HG03103 (cell line): ENCODE results near the gene RIOX2.
"Not testable (repeated sequence)": the region's sequence is repeated elsewhere in the genome, so short reads cannot be mapped to it uniquely, and the experiment has no call there.

Experiments used
- ATAC-seq: cut with Tn5 transposase; IDR thresholded peaks from one replicate; pipeline ENCODE4 v1.9.1; 2021; ENCODE audit warnings: low read depth; ENCODE audit not compliant: unreplicated experiment

RIOX2 gene

GRCh38 chr3:97971679-97972567, at the start of gene RIOX2:
Gene RIOX2, minus strand, starts transcription at chr3:97972431. Its CDS starts 4,838 bp downstream, at chr3:97967593.
- peak; percentile 80 for ATAC-seq

DNA sequence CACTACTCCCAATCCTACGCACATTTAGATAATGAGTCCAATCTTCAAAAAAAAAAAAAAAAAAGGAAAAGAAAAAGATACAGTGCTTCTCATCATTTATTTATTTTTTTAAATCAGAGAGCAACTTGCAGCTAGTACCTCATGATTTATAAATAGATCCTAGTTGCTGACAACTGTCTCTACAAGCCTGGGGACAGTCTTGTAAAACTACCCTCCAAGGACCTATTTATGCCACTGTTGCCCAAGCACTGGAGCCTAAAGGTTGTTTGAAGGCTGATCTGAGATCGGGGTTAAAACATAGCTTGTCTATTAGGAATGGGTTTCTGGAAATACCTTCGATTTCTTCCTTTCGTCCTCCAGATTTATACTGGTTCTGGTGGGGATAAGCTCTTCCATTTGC, 48.2 kb upstream of the RIOX2 start:
- no peak for ATAC-seq

DNA sequence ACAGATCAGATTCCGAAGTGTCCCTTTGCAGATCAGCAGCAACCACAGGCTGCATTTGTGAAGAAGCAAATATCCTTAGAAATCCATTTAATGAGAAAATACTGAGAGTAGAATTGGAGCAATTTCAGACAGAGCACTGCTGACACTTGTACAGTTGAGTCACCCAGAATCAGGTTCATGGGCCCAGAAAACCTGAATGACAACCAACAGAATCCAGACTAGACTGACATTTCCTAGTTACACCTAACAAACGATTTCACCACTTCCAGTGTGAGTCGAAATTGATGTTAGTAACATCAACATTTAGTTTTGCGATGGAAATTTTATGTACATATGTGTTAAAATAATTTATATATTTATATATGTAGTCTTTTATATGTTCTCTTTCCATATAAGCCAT, 46.1 kb upstream of the RIOX2 start:
- ATAC-seq: no peak

DNA sequence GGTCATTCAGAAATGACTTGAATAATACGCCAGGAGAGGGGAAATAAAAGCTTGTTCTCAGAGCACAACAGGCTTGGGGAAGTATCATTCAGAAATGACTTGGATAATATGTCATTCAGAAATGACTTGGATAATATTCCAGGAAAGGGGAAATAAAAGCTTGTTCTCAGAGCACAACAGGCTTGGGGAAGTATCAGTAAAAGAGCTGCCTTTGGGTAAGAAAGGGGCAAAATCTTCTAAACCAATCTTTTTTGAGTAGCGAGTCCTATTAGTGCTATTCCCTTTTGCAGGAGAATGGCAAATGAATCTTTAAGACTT, 42.0 kb upstream of the RIOX2 start:
- ATAC-seq: no peak

- ATAC-seq: no peak
These were observed 41.4 kb upstream of the RIOX2 start for GRCh38 chr3:98013411-98014267.

DNA sequence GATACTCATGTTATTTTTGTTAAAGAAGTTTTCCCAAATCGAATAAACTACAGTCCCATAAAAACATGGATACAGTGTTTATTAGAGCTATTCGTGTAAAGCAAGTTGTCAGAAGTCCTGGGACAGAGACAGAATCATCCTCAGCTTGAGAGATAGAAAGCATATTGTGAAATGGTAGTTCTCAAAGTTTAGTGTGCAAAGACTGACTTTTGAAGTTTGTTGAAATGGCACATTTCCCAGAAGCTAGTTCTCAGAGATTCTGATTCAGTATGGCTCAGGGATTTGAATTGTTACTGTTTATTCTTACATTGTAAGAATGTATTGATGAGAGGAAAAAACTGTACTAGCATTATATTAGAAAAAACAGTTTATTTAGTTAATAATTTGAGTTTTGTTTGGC, 40.7 kb upstream of the RIOX2 start:
- no peak for ATAC-seq

DNA sequence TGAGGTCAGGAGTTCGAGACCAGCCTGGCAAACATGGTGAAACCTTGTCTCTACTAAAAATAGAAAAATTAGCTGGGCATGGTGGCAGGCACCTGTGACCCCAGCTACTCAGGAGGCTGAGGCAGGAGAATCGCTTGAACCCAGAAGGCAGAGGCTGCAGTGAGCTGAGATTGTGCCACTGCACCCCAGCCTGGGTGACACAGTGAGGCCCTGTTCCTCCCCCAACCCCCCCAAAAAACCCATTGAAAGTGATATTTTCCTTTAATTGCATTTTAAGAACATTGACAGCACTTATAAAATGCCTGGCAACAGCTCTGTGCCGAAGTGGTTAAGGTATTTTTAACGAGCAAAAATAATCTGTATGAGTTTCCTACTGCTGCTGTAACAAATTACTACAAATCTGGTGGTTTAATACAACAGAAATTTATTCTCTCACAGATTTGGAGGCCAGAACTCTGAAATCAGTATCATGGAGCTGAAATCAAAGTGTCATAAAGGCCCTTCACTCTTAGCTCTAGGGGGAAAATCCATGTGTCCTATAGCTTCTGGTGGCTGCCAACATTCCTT, 38.7 kb upstream of the RIOX2 start:
- not testable (repeated sequence) for ATAC-seq

GRCh38 chr3:98010194-98010882, 38.1 kb upstream of the RIOX2 start:
- no peak for ATAC-seq

DNA sequence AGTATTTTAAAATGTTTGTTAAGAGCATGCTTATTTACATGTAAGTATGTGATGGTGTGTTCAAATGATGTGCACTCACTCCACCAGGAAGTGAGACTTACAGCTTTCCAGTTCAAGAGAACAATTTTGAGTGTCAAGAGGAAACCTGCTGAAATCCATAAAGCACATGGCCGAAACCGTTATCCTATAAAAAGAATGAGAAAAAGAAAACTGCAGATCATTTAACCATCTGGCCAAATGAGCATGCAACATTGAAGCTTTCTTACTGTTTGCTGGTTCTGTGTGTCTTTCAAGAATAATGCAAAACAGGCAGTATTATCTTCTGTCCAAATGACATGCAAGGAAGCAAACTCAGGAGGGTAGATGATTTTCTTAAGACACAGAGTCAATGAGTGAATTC, 36.6 kb upstream of the RIOX2 start:
- peak; percentile 55 for ATAC-seq

DNA sequence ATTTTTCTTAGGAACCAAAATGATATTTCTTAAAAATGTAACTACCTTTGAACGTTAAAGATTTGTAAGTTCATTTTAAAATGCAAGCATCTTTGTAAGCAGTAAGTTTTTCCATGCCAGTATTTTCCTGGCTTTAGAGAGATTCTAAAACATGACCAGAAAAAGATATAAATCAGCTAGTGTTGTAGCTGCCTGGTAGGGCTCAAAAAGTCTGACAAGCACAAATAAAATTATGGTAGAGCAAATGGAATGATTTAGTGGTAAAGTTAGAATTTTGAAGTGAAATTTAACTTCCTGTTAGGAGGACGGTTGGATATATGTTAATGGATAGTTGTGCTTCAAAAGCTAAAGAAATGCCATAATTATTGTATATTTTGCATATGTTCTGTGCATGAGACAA, 33.2 kb upstream of the RIOX2 start:
- no peak for ATAC-seq

- ATAC-seq: no peak
These were observed 32.5 kb upstream of the RIOX2 start for GRCh38 chr3:98004721-98005120.

DNA sequence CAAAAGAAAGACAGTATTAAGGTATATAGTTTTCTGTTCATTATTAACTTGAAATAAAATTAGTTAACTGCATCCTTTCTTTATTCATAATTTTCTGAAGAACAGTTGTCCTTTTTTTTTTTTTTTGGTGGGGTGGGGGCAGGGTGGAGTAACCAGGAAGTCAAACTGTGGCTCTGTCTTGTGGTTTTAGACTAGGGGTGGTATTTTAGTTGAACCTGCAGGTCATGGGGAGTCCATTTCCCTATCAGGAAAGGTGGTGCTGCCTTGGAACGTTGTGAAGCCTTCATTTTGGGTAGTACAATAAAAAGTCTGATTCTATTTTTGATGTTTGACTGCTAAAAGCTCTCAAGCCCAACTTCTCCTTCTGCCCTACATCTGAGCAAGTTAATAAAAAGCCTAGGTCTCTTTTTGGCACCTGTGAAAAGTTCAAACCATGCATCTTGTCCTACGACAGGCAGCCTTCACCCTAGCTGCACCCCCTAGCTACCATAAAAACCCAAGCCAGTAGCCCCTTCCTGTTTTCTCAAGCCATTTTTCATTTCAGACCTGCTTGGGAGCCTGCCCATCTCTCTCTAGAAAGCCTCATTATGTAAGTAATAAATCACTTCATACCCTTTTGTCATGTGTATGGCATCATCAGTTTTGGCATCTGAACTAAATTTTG, 31.2 kb upstream of the RIOX2 start:
- ATAC-seq: peak; percentile 73

GRCh38 chr3:98002717-98003116, 30.5 kb upstream of the RIOX2 start:
- no peak for ATAC-seq

DNA sequence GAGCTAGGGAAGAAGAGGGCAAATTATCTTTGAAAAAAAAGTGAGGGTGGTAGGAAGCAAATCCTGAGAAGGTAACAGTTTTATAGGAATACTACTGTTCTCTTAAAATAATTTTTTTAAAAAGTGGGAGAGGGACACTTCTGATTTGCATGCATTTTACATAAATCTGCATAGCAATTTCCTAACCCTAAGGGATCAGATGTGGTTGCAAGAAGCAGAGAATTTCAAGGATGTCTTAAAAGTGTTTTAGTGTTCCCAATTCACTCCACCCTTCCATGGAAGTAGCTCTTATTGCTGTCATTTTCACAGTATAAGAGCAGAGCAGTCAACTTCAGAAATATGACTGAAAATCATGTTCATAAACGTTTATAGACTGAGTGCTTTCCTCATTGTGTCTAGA, 27.8 kb upstream of the RIOX2 start:
- ATAC-seq: no peak

DNA sequence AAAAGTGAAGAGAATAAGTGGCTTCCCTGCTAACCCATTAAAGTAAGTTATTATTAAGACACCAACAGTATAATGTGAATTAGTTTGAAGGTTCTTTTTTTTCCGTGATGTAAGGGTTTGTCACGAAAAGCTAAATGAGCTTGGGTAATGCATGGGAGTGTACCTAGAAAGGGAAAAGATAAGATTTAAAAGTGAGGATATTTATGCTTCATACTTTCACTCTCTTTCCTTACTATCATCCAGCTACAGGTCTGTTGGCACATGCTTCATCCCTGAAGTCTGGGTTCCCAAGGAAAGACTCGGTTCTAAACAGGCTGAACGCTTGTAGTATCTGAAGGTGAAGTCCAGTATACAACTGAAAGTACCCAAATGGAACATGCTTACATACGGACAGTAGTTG, 26.9 kb upstream of the RIOX2 start:
- ATAC-seq: no peak

- peak; percentile 49 for ATAC-seq
These were observed 24.8 kb upstream of the RIOX2 start for GRCh38 chr3:97996988-97997387.

GRCh38 chr3:97994328-97994945, 22.2 kb upstream of the RIOX2 start:
- ATAC-seq: no peak

GRCh38 chr3:97993526-97993925, 21.3 kb upstream of the RIOX2 start:
- ATAC-seq: no peak

DNA sequence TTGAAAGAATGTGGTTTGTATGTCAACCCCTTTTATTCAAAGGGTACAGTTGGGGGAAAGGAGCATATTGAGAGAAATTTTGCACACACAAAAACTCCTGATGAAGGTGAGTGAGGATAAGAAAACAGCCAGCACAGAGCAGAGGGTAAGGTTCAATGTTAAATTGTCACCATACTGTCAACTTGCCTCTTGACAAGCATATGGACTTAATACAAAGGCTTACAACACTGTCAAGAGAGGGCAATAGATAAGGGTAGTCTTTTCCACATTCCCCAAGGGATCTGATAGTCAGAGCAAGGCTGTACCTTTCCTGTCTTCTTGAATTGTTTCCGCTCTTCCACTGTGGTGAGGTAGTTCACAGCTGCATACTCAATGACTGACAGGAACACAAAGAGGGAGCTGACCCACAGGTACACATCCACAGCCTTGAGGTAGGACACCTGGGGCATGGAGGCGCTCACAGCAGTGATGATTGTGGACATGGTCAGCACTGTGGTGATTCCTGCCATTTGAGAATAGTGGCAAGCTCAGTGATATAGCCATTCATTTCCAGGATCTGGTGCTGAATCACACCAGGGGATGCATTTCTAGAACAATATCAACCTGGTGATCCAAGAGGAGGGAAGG, 20.4 kb upstream of the RIOX2 start:
- ATAC-seq: no peak
